T-helper 1 cell (primary cell): Measurements from ENCODE around the gene MACF1.
"Not testable (repeated sequence)": the region's sequence is repeated elsewhere in the genome, so short reads cannot be mapped to it uniquely, and the experiment has no call there.

ENCODE experiments used
- DNase-seq, 5 donors: peaks; one replicate each; pipeline ENCODE4 v3.0.0-alpha.2; 2012 to 2020

Gene MACF1

DNA sequence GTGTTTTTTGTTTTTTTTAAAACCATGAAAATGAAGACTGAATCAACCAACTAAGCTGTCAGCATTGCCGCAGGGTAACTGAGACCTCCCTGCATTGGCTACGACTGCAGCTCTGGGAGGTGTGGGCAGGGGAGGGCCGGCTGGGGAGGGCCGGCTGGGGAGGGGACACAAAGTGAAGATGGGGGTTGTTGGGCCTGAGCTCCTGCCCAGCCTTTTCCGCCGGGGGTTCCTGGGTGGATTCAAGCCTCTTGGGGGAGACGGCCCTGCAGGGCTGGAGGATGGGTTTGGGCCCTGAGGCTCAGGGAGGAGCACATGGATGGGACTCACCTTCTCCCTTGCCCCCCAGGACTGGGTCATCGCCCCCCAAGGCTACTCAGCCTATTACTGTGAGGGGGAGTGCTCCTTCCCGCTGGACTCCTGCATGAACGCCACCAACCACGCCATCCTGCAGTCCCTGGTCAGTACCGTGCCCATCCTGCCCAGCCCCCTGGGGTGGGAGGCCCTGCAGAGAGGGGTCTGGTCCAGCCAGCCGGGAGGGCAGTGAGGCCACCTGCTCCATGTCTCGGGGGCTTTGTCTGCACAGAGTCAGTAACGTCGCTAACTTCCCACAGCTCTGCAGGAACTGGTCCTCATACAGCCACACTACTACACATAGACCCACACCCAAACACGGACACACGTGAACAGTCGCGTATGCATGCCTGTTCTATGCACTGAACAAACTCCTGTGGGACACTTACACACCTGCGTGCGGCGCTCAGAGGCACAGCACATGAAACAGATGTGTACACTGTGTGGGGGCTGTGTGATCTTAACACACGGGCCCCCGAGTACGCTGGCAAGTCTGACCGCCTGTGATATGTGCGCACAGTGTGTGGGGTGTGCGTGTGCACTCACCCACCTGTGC, 318.4 kb downstream of the MACF1 start:
- no peak for DNase-seq

DNA sequence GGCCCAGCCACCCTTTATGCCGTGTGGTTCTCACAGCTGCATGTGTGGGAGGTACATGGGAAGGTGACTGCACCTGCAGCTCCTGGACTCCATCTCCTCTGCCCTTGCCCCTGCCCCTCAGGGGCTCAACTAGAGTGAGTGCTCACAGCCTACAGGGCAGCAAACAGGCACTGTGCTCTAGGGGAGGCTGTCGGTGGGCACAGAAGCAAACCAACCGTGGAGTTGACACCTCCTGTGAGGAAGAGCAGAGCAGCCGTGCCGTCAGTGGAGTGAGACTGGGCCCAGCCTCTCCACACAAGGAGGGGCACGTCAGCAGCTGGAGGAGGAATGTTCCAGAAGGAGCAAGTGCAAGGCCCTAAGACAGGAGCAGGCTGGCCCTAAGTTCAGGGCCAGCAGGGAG, 319.7 kb downstream of the MACF1 start:
- DNase-seq: no peak

DNA sequence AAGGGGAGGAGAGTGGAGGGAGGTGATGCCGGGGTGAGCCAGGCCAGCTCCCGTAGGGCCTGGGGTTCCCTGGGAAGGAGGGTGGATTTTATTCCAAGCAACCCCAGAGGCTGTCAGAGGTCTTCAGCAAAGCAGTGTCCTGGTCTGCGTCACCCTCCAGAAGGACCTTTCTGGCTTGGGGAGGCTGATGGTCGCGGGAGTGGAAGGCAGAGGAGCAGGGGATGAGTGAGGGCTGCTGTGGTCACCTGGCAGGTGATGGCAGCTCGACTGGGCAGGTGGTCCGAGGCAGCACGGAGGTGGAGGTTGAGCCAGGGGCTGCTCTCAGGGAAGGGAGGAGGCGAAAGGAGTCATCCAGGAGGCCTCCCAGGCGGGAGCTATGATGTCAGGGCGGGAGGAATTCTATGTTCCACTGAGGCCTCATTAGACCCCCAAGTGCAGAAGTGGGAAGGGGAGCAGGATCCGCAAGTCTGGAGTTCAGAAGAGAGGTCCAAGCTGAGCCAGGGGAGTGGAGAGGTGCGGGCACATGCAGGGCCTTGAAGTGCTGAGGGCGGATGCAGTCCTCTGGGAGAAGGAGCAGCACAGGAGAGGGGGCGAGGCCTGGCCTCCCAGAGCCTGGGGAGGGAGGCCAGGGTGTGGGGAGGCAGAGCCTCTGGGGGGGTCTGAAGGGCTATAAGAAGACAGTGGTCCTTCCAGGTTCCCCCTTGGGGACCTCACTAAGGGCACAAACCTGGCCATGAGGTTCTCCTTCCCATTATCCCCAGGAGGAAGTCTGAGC, 320.3 kb downstream of the MACF1 start:
- DNase-seq: no peak

DNA sequence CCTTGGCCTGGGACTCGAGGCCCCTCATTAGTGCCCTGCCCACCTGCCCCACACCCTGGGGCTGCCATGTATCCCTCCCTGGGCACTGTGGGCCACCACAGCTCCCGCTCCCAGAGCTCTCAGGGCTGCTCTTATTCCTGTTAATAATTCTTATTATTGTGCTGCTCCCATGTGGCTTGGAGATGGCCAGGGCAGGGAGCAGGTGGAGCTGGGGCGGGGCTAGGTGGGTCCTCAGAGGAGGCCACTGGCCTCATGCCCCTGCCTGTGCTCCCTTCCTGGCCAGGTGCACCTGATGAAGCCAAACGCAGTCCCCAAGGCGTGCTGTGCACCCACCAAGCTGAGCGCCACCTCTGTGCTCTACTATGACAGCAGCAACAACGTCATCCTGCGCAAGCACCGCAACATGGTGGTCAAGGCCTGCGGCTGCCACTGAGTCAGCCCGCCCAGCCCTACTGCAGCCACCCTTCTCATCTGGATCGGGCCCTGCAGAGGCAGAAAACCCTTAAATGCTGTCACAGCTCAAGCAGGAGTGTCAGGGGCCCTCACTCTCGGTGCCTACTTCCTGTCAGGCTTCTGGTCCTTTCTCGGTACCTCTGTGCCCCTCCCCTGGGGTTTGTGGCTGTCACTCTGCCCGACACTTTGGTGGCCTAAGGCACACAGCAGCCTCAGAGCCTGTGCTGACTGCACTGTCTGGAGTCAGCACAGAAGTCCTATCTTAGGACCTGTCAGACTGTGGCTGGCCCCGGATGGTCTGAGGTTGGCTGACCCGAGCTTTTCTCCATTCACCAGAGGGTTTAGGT, 321.1 kb downstream of the MACF1 start:
- peak in 1 of 5 donors; percentile 79 for DNase-seq

DNA sequence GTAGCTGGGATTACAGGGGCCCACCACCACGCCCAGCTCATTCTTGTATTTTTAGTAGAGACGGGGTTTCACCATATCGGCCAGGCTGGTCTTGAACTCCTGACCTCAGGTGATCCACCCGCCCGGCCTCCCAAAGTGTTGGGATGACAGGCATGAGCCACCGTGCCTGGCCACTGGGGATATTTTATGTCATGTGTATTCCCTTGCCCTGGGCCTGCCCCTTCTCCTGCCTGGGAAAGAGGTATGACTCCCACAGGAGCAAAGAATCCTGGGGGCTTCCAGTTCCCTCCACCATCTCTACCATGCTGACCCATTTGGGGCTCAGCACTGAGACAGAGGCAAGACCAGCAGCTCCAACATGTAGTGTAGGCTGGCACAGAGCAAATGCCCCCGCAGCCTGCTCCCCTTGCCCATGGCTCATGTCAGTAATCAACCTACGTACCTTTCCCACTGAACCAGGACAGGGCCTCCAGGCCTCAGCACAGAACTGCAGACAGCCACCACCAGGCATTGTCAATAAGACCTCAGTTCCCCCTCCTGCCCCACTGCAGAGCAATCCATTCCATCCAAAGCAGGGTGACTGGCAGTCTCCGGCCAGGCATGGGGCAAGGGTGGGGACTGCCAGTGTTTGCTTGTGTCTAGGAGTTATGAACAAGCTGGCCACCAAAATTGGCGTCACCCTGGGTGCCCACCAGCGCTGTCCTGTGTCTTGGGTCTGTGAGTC, 322.1 kb downstream of the MACF1 start:
- DNase-seq: no peak

DNA sequence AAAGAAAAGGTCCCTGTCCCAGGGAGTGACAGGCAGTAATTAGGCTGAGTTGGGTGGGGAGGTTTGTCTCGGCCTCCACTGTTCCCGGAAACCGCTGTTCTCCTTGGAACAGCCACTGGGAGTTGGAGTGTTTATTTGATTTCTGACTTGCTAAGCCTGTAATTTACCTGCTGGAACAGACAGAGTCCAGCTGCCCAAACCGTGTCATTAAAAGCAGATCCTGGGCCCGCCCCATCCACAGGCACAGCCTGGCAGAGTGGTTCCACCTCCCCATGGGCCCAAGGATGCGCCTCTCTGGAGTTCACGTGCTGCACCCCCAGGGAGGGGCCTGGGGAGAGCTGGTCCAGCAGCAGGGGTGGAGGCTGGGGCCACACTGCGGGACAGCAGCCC, 322.7 kb downstream of the MACF1 start:
- not testable (repeated sequence) for DNase-seq

DNA sequence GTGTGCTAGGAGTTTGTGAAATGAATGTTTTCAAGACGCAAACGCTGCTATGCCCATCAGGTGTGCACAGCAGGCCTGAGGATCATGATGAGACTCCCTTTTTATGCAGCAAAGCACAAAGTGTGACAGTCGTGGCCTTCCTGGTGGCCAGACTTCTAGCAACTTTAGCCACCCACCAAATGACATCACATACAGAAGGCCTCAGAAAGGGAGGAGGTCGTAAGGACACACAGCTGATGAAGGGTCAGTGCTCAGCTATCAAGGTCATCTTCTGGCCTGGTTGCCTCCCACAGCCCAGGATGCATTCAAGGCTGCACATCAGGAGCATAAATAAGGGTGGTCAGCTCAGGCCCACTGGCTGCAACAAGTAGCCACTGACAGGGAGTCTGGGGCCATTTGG, 323.6 kb downstream of the MACF1 start:
- DNase-seq: no peak

DNA sequence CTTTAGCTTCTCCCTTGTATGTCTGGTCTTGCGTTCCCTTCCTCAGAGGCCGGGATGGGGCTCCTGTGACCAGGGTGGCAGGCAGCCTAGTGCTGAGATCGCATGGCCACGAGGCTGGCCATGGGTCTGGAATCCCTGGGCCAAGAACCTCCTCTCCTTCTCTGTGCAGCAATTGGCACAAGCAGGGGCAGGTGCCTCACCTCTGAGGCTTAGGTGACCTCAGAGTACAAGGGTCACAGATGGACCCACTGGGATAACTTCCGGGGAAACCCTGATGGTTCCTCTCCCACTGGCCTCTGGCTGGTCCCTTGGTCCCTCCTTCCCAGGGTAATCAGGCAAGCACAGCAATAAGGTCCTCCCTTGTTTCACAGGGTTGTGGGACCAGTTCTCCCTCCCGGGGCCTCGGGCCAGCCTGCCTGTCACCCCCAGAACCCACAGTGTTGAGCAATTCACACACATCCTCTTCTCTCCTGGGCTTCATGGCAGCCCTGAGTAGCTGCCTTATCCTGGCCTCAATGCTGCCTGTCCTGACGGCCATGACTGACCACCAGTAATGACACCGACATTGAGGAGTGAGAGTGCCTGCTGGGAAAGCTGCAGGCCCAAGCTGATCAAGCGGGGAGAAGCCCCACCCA, 325.5 kb downstream of the MACF1 start:
- DNase-seq: no peak

DNA sequence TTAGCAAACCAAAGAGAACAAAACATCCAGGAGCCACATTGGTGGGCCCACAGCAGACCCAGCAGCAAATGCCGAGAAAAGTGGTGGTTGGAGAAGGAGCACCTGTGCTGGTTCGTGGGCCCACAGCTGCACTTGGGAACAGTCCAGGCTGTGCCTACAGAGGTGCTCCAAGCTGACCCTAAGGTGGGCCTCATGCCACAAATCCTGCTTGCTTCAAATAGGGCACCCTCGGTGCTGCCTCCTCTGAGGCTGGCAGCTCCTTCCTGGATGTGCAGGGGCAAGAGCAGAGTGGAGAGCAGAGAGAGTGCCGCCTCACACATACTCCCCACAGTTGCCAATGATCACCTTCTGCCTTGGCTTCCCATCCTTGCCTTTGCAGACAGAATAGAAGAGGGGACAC, 327.0 kb downstream of the MACF1 start:
- no peak for DNase-seq

DNA sequence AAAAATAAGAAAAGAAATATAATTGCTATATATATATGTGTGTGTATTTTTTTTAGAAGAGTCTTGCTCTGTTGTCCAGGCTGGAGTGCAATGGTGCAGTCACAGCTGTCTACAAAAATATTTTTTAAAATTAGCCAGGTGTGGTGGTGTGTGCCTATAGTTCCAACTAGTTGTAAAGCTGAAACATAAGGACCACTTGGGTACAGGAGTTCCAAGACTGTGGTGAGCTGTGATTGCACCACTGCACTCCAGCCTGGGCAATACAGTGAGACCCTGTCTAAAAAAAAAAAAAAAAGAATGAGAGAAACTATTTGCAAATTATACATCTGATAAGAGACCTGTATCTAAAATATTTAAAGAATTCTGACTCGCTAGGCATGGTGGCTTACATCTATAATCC, 328.9 kb downstream of the MACF1 start:
- DNase-seq: no peak
